ENCODE measurements around the gene TRIM72. TPM values are rescaled to one million over a fixed set of nuclear protein-coding genes. Genes with fewer than 3 reads are reported as not detected.
"Not testable (repeated sequence)": the region's sequence is repeated elsewhere in the genome, so short reads cannot be mapped to it uniquely, and the experiment has no call there.

Gene TRIM72, protein sequence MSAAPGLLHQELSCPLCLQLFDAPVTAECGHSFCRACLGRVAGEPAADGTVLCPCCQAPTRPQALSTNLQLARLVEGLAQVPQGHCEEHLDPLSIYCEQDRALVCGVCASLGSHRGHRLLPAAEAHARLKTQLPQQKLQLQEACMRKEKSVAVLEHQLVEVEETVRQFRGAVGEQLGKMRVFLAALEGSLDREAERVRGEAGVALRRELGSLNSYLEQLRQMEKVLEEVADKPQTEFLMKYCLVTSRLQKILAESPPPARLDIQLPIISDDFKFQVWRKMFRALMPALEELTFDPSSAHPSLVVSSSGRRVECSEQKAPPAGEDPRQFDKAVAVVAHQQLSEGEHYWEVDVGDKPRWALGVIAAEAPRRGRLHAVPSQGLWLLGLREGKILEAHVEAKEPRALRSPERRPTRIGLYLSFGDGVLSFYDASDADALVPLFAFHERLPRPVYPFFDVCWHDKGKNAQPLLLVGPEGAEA
- total RNA-seq (under 1 TPM in 1 of 6 donors, not detected in 5; 0.12 TPM), polyA plus RNA-seq (under 1 TPM; under 0.01 to 0.02 TPM)

- Histone ChIP-seq H3K36me3 (no peaks in the 10 kb centered on the region), H3K27ac (no peak within 1 kb of the TSS), H3K4me3 (peak within 1 kb of the TSS in 2 of 4 donors; percentile 44 to 59), H3K4me1 (peaks cover 15 to 17% (median 16%) of the 10 kb centered on the region in 3 donors), H3K27me3 (peaks cover 0 to 18% (median 3%) of the 10 kb centered on the region in 4 donors), H3K9me3 (no peaks in the 10 kb centered on the region)
- no peak for FAIRE-seq
- no peak for ATAC-seq
- intact Hi-C loops (cut with DNase I): no loop called here
- 74 to 92% methylated on average over 15 to 25 of the region's 25 CpGs for WGBS, 2 donors
- DNase-seq: no peak
- TF ChIP-seq, protein P1, sequence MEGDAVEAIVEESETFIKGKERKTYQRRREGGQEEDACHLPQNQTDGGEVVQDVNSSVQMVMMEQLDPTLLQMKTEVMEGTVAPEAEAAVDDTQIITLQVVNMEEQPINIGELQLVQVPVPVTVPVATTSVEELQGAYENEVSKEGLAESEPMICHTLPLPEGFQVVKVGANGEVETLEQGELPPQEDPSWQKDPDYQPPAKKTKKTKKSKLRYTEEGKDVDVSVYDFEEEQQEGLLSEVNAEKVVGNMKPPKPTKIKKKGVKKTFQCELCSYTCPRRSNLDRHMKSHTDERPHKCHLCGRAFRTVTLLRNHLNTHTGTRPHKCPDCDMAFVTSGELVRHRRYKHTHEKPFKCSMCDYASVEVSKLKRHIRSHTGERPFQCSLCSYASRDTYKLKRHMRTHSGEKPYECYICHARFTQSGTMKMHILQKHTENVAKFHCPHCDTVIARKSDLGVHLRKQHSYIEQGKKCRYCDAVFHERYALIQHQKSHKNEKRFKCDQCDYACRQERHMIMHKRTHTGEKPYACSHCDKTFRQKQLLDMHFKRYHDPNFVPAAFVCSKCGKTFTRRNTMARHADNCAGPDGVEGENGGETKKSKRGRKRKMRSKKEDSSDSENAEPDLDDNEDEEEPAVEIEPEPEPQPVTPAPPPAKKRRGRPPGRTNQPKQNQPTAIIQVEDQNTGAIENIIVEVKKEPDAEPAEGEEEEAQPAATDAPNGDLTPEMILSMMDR (IDR thresholded peaks at IDR 0.05): no peak
These were observed at the start of gene TRIM72 for GRCh38 chr16:31213877-31214707. Gene TRIM72, plus strand, starts transcription at chr16:31214119. Its CDS starts 620 bp downstream, at chr16:31214739.

GRCh38 chr16:31167315-31167714 is 46.6 kb upstream of the TRIM72 start:
- H3K4me1 ChIP-seq: no peaks in the 10 kb centered on the region
- H3K4me3 ChIP-seq: no peak overlapping the region
- H3K9me3 ChIP-seq: no peaks in the 10 kb centered on the region
- FAIRE-seq (no peak), DNase-seq (no peak), ATAC-seq (no peak)
- 86 to 92% methylated on average over 8 of the region's 8 CpGs for WGBS, 2 donors
- no peak overlapping the region for H3K27ac ChIP-seq
- intact Hi-C loops (cut with DNase I): no loop called here
- H3K36me3 ChIP-seq: no peaks in the 10 kb centered on the region
- no peaks in the 10 kb centered on the region for H3K27me3 ChIP-seq
- TF ChIP-seq, protein P1 (IDR thresholded peaks at IDR 0.05): no peak

- intact Hi-C loops (cut with DNase I): no loop called here
- 43 to 47% methylated on average over 2 of the region's 2 CpGs for WGBS, 2 donors
- H3K4me1 ChIP-seq: no peaks in the 10 kb centered on the region
- no peaks in the 10 kb centered on the region for H3K27me3 ChIP-seq
- no peak overlapping the region for H3K4me3 ChIP-seq
- no peaks in the 10 kb centered on the region for H3K9me3 ChIP-seq
- no peak overlapping the region for H3K27ac ChIP-seq
- FAIRE-seq (no peak), DNase-seq (no peak), ATAC-seq (no peak)
- TF ChIP-seq, protein P1 (IDR thresholded peaks at IDR 0.05): no peak
- H3K36me3 ChIP-seq: no peaks in the 10 kb centered on the region
These were observed 45.1 kb upstream of the TRIM72 start for GRCh38 chr16:31168848-31169247.

GRCh38 chr16:31170048-31170447 is 43.9 kb upstream of the TRIM72 start:
- H3K36me3 ChIP-seq; intact Hi-C loops (cut with DNase I); DNase-seq; ATAC-seq; FAIRE-seq; H3K9me3 ChIP-seq; H3K4me3 ChIP-seq; H3K27ac ChIP-seq; H3K4me1 ChIP-seq; H3K27me3 ChIP-seq: not testable (repeated sequence)
- no CpG with 5 or more reads among the region's 2 CpGs for WGBS, 2 donors

DNA sequence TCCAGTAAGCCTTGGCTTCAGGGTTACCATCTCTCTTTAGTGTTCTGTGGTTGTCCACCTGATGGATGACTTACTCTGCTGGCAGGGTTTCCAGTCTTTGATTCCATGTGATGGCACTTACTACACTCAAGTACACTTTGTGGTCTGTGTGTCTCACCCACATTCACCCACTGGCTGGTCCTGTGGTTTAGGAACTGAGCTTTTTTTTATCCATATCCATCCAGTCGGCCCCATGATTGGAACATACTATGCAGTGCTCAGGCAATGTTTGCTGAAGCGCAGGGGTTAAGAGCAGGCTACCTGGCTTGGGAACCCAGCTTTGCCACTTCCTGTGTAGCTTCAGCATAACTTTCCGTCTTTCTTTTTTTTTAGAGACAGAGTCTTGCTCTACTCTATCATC is 36.8 kb upstream of the TRIM72 start:
- FAIRE-seq (no peak), DNase-seq (no peak)
- intact Hi-C loops (cut with DNase I): no loop called here

More for the DNA sequence above, 36.8 kb upstream of the TRIM72 start:
- Histone ChIP-seq H3K36me3 (no peaks in the 10 kb centered on the region), H3K27me3 (no peaks in the 10 kb centered on the region), H3K27ac (no peak overlapping the region), H3K9me3 (no peaks in the 10 kb centered on the region), H3K4me3 (no peak overlapping the region), H3K4me1 (peaks cover 4 to 10% (median 8%) of the 10 kb centered on the region in 3 donors)
- WGBS, 2 donors: 59 to 74% methylated on average over 3 of the region's 3 CpGs
- TF ChIP-seq, protein P1 (IDR thresholded peaks at IDR 0.05): no peak
- no peak for ATAC-seq
